Measurements from ENCODE around the gene AOPEP. TPM values are rescaled to one million over a fixed set of nuclear protein-coding genes. Genes with fewer than 3 reads are reported as not detected.

Gene AOPEP
- total RNA-seq, 1 experiment from 2014 or later: 32.4 TPM

DNA sequence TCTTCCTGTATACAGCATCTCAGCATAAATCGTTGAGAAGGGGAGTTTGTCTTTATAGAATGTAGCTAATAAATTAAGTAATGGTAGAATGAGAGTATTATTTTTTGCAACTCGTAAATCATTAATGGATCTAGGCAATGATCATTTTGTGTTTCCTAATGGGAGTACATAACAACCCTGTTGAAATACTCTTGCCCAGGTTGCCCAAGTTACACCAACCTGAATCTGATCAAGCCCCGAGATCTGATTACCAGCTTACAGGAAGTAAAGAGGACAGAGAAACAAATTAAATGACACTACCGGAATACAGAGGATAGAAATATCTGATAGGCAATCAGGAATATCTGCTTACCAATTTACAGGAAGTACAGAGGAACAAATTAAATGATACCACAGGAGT, 107.3 kb downstream of the AOPEP start:
- intact Hi-C loops (cut with micrococcal nuclease): no loop called here
- Mint-ChIP-seq H3K27ac (ENCODE audit: low read depth, unreplicated experiment) (no peak overlapping the region), H3K27me3 (ENCODE audit: insufficient read depth, unreplicated experiment) (no peaks in the 10 kb centered on the region), H3K36me3 (ENCODE audit: insufficient read depth, unreplicated experiment) (no peaks in the 10 kb centered on the region), H3K4me3 (ENCODE audit: unreplicated experiment) (no peak overlapping the region), H3K4me1 (ENCODE audit: insufficient read depth, unreplicated experiment) (no peaks in the 10 kb centered on the region), H3K9me3 (ENCODE audit: unreplicated experiment) (peaks cover 15% of the 10 kb centered on the region)
- DNase-seq (ENCODE audit: unreplicated experiment): no peak
- CTCF ChIA-PET: interaction anchor here (0.8 kb wide), 1 partner anchor 75 kb away, joined by 3 read pairs; no protein-coding TSS in a partner anchor
- POLR2A ChIA-PET: interaction anchor here (0.6 to 1.2 kb wide), 2 partner anchors 34 to 80 kb away, joined by 3 to 5 read pairs; no protein-coding TSS in a partner anchor
- TF ChIP-seq, protein P1, sequence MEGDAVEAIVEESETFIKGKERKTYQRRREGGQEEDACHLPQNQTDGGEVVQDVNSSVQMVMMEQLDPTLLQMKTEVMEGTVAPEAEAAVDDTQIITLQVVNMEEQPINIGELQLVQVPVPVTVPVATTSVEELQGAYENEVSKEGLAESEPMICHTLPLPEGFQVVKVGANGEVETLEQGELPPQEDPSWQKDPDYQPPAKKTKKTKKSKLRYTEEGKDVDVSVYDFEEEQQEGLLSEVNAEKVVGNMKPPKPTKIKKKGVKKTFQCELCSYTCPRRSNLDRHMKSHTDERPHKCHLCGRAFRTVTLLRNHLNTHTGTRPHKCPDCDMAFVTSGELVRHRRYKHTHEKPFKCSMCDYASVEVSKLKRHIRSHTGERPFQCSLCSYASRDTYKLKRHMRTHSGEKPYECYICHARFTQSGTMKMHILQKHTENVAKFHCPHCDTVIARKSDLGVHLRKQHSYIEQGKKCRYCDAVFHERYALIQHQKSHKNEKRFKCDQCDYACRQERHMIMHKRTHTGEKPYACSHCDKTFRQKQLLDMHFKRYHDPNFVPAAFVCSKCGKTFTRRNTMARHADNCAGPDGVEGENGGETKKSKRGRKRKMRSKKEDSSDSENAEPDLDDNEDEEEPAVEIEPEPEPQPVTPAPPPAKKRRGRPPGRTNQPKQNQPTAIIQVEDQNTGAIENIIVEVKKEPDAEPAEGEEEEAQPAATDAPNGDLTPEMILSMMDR (IDR thresholded peaks at IDR 0.05; ENCODE audit: unreplicated experiment): no peak
- no TSS peak for BruUV-seq (replicated peaks)

DNA sequence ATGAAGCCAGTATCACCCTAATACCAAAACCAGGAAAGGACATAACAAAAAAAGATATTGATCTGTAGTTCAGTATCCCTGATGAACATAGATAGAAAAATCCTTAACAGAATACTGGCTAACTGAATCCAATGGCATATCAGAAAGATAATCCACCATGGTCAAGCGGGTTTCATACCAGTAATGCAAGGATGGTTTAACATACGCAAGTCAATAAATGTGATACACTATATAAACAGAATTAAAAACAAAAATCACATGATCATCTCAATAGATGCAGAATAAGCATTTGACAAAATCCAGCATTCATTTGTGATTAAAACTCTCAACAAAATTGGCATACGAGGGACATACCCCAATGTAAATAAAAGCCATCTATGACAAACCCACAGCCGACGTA, 110.9 kb downstream of the AOPEP start:
- Mint-ChIP-seq H3K27ac (ENCODE audit: low read depth, unreplicated experiment) (no peak overlapping the region), H3K4me3 (ENCODE audit: unreplicated experiment) (no peak overlapping the region), H3K9me3 (ENCODE audit: unreplicated experiment) (peaks cover 15% of the 10 kb centered on the region), H3K36me3 (ENCODE audit: insufficient read depth, unreplicated experiment) (no peaks in the 10 kb centered on the region), H3K4me1 (ENCODE audit: insufficient read depth, unreplicated experiment) (no peaks in the 10 kb centered on the region), H3K27me3 (ENCODE audit: insufficient read depth, unreplicated experiment) (no peaks in the 10 kb centered on the region)
- ChIA-PET POLR2A (interaction anchor here (0.9 kb wide), 1 partner anchor 12 kb away, joined by 3 read pairs; no protein-coding TSS in a partner anchor), CTCF (no interaction called here)
- intact Hi-C loops (cut with micrococcal nuclease): no loop called here
- DNase-seq (ENCODE audit: unreplicated experiment): no peak
- BruUV-seq (replicated peaks): no TSS peak
- TF ChIP-seq, protein P1 (IDR thresholded peaks at IDR 0.05; ENCODE audit: unreplicated experiment): no peak

DNA sequence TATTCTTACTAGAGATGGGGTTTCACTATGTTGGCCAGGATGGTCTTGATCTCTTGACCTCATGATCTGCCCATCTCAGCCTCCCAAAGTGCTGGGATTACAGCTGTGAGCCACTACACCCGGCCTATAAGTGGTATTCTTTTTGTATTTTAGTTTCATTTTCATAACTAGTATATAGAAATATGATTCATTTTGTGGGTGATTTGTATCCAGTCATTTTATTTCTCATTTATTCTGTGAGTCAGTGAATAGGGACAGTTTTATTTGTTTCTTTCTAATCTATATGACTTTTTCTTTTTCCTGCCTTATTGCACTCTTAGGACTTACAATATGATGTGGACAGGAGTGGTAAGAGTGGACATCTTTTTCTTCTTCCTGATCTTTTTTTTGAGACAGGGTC, 112.9 kb downstream of the AOPEP start:
- DNase-seq (ENCODE audit: unreplicated experiment): no peak
- ChIA-PET CTCF (interaction anchor here (0.7 kb wide), 2 partner anchors 16 to 1489 kb away, joined by 3 to 4 read pairs; no protein-coding TSS in a partner anchor), POLR2A (no interaction called here)
- TF ChIP-seq, protein P1 (IDR thresholded peaks at IDR 0.05; ENCODE audit: unreplicated experiment): no peak
- BruUV-seq (replicated peaks): no TSS peak
- Mint-ChIP-seq H3K4me3 (ENCODE audit: unreplicated experiment) (no peak overlapping the region), H3K27ac (ENCODE audit: low read depth, unreplicated experiment) (no peak overlapping the region), H3K27me3 (ENCODE audit: insufficient read depth, unreplicated experiment) (no peaks in the 10 kb centered on the region), H3K4me1 (ENCODE audit: insufficient read depth, unreplicated experiment) (peaks cover 6% of the 10 kb centered on the region), H3K9me3 (ENCODE audit: unreplicated experiment) (peaks cover 15% of the 10 kb centered on the region), H3K36me3 (ENCODE audit: insufficient read depth, unreplicated experiment) (no peaks in the 10 kb centered on the region)
- intact Hi-C loops (cut with micrococcal nuclease): no loop called here

DNA sequence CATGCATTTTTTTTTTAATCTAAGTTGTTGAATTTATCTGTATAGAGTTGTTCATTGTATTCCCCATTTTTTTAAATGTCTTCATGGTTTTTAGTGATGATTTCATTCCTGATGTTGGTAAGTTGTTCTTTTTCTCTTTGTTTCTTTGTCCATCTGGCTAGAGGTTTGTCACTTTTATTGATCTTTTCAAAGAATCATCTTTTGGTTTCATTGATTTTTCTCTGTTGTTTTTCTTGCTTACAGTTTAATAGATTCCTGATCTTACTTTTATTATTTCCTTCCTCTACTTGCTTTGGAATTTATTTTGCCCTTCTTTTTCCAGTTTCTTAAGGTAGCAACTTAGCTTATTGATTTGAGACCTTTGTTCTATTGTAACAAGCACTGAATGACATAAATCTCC, 114.2 kb downstream of the AOPEP start:
- DNase-seq (ENCODE audit: unreplicated experiment): no peak
- H3K4me1 Mint-ChIP-seq (ENCODE audit: insufficient read depth, unreplicated experiment): peaks cover 6% of the 10 kb centered on the region
- H3K36me3 Mint-ChIP-seq (ENCODE audit: insufficient read depth, unreplicated experiment): no peaks in the 10 kb centered on the region
- H3K4me3 Mint-ChIP-seq (ENCODE audit: unreplicated experiment): no peak overlapping the region
- H3K9me3 Mint-ChIP-seq (ENCODE audit: unreplicated experiment): peaks cover 22% of the 10 kb centered on the region
- intact Hi-C loops (cut with micrococcal nuclease): no loop called here
- H3K27me3 Mint-ChIP-seq (ENCODE audit: insufficient read depth, unreplicated experiment): no peaks in the 10 kb centered on the region
- BruUV-seq (replicated peaks): no TSS peak
- TF ChIP-seq, protein P1 (IDR thresholded peaks at IDR 0.05; ENCODE audit: unreplicated experiment): no peak
- ChIA-PET POLR2A (interaction anchor here (0.9 kb wide), 1 partner anchor 27 kb away, joined by 3 read pairs; no protein-coding TSS in a partner anchor), CTCF (interaction anchor here (0.7 kb wide), 1 partner anchor 68 kb away, joined by 3 read pairs; no protein-coding TSS in a partner anchor)
- no peak overlapping the region for H3K27ac Mint-ChIP-seq (ENCODE audit: low read depth, unreplicated experiment)

Data from MCF 10A (cell line).